HG03521 (cell line): ENCODE results near the gene CFAP157.
A peak's percentile ranks its signal among the peaks of the same experiment; 100 is the strongest.
"Not testable (repeated sequence)": the region's sequence is repeated elsewhere in the genome, so short reads cannot be mapped to it uniquely, and the experiment has no call there.

ENCODE experiments used
- ATAC-seq: cut with Tn5 transposase; IDR thresholded peaks from one replicate; pipeline ENCODE4 v1.9.1; 2021; ENCODE audit warnings: mild to moderate bottlenecking, moderate library complexity; ENCODE audit not compliant: unreplicated experiment

CFAP157 gene

GRCh38 chr9:127734747-127735529, 28.1 kb downstream of the CFAP157 start, which contains the start of gene TOR2A:
Gene TOR2A, minus strand, starts transcription at chr9:127735294. Its CDS starts 24 bp downstream, at chr9:127735270.
- peak; percentile 87 for ATAC-seq

- no peak for ATAC-seq
Measured at GRCh38 chr9:127735530-127736185, 28.9 kb downstream of the CFAP157 start.

GRCh38 chr9:127738666-127739065, 31.9 kb downstream of the CFAP157 start:
- ATAC-seq: no peak

GRCh38 chr9:127739614-127740330, 33.0 kb downstream of the CFAP157 start:
- ATAC-seq: no peak

GRCh38 chr9:127741831-127742434, 35.1 kb downstream of the CFAP157 start:
- no peak for ATAC-seq

- no peak for ATAC-seq
Measured at GRCh38 chr9:127742435-127743088, 35.8 kb downstream of the CFAP157 start.

GRCh38 chr9:127744398-127745110, 37.8 kb downstream of the CFAP157 start:
- ATAC-seq: no peak

- no peak for ATAC-seq
Measured at GRCh38 chr9:127746959-127747569, 40.3 kb downstream of the CFAP157 start.

- no peak for ATAC-seq
Measured at GRCh38 chr9:127749090-127749787, 42.5 kb downstream of the CFAP157 start.

GRCh38 chr9:127751269-127752054, 44.7 kb downstream of the CFAP157 start:
- ATAC-seq: no peak

- no peak for ATAC-seq
Measured at GRCh38 chr9:127753148-127753547, 46.4 kb downstream of the CFAP157 start.

GRCh38 chr9:127753622-127754021, 46.8 kb downstream of the CFAP157 start:
- ATAC-seq: no peak

GRCh38 chr9:127754099-127755060, 47.6 kb downstream of the CFAP157 start:
- no peak for ATAC-seq

- ATAC-seq: no peak
Measured at GRCh38 chr9:127755061-127756060, 48.6 kb downstream of the CFAP157 start.

GRCh38 chr9:127756233-127756632, 49.4 kb downstream of the CFAP157 start:
- no peak for ATAC-seq

GRCh38 chr9:127756776-127757175, 50.0 kb downstream of the CFAP157 start:
- not testable (repeated sequence) for ATAC-seq
